GM18511 (cell line): ENCODE results near the gene NRARP.
"Not testable (repeated sequence)": the region's sequence is repeated elsewhere in the genome, so short reads cannot be mapped to it uniquely, and the experiment has no call there.

ENCODE experiments used
- ATAC-seq: cut with Tn5 transposase; IDR thresholded peaks from one replicate; pipeline ENCODE4 v1.9.1; 2021; ENCODE audit warnings: mild to moderate bottlenecking, moderate library complexity; ENCODE audit not compliant: unreplicated experiment

Gene NRARP

GRCh38 chr9:137302118-137302448 is at the start of gene NRARP:
Gene NRARP (minus strand): TSS chr9:137302271. CDS start chr9:137301928, 343 bp downstream.
- ATAC-seq = peak; percentile 75

- no peak for ATAC-seq
These were observed 48.9 kb upstream of the NRARP start for GRCh38 chr9:137350696-137351584.

GRCh38 chr9:137349471-137350033 is 47.5 kb upstream of the NRARP start:
- no peak for ATAC-seq

- ATAC-seq = no peak
These were observed 46.8 kb upstream of the NRARP start for GRCh38 chr9:137348769-137349470.

- no peak for ATAC-seq
These were observed 45.9 kb upstream of the NRARP start for GRCh38 chr9:137347928-137348327.

GRCh38 chr9:137342482-137342881 is 40.4 kb upstream of the NRARP start:
- ATAC-seq = no peak

- ATAC-seq = no peak
These were observed 39.2 kb upstream of the NRARP start for GRCh38 chr9:137341227-137341626.

GRCh38 chr9:137339908-137340462 is 37.9 kb upstream of the NRARP start:
- ATAC-seq = not testable (repeated sequence)

GRCh38 chr9:137339045-137339907 is 37.2 kb upstream of the NRARP start:
- no peak for ATAC-seq

- no peak for ATAC-seq
These were observed 34.7 kb upstream of the NRARP start for GRCh38 chr9:137336735-137337134.

- no peak for ATAC-seq
These were observed 31.1 kb upstream of the NRARP start for GRCh38 chr9:137333016-137333671.

GRCh38 chr9:137331929-137332328 is 29.9 kb upstream of the NRARP start:
- ATAC-seq = no peak

GRCh38 chr9:137330689-137331088 is 28.6 kb upstream of the NRARP start:
- no peak for ATAC-seq

GRCh38 chr9:137329590-137329989 is 27.5 kb upstream of the NRARP start:
- ATAC-seq = not testable (repeated sequence)

- ATAC-seq = not testable (repeated sequence)
These were observed 25.8 kb upstream of the NRARP start for GRCh38 chr9:137327641-137328550.

GRCh38 chr9:137326445-137327065 is 24.5 kb upstream of the NRARP start:
- no peak for ATAC-seq

- no peak for ATAC-seq
These were observed 23.7 kb upstream of the NRARP start for GRCh38 chr9:137325799-137326198.

GRCh38 chr9:137325124-137325523 is 23.1 kb upstream of the NRARP start:
- ATAC-seq = no peak
